H1 (cell line): Measurements from ENCODE around the gene SLC30A7. TPM values are rescaled to one million over a fixed set of nuclear protein-coding genes. Genes with fewer than 3 reads are reported as not detected.
"Not testable (repeated sequence)": the region's sequence is repeated elsewhere in the genome, so short reads cannot be mapped to it uniquely, and the experiment has no call there.

ENCODE experiments used
- CTCF ChIA-PET: fragments of 300-600 bp; sonication (Branson Sonifier 250); formaldehyde crosslinking; loops from one replicate; lab custom pipeline; 2021; ENCODE audit not compliant: partially characterized antibody; lab: Charles Lee
- POLR2A ChIA-PET: fragments of 300-600 bp; sonication (Branson Sonifier 250); formaldehyde crosslinking; loops from one replicate; lab custom pipeline; 2021; ENCODE audit warnings: inconsistent platforms; ENCODE audit not compliant: partially characterized antibody; lab: Charles Lee
- DNase-seq, 2 experiments: peaks; one replicate each; pipeline versions ENCODE4 v3.0.0 to v3.0.0-alpha.2; 2010 to 2022; ENCODE audit warnings: low spot score in 2 of 2, low read depth in 1 of 2, mixed read lengths in 1 of 2
- FAIRE-seq: peaks from 2 replicates; lab custom pipeline; 2011; peaks lifted over from hg19 to GRCh38; lab: Jason Lieb, UNC
- H2AFZ ChIP-seq: 2 replicates; pipeline ENCODE4 v1.8.1; 2012; ENCODE audit warnings: low read length, inconsistent platforms
- H2AK5ac ChIP-seq: 2 replicates; pipeline ENCODE4 v1.6.1; 2013; ENCODE audit warnings: low read depth, low read length
- H2BK120ac ChIP-seq: replicated peaks from 2 replicates; pipeline ENCODE3; 2013; ENCODE audit warnings: low read depth, low read length, inconsistent platforms
- H2BK12ac ChIP-seq: 2 replicates; pipeline ENCODE4 v1.6.1; 2013; ENCODE audit warnings: low read depth, low read length
- H2BK15ac ChIP-seq: 2 replicates; pipeline ENCODE4 v1.6.1; 2013; ENCODE audit warnings: low read length
- H2BK20ac ChIP-seq: 2 replicates; pipeline ENCODE4 v1.6.1; 2013; ENCODE audit warnings: low read length
- H2BK5ac ChIP-seq: 2 replicates; pipeline ENCODE4 v1.6.1; 2013; ENCODE audit warnings: low read depth, low read length
- H3K14ac ChIP-seq: 2 replicates; pipeline ENCODE4 v1.6.1; 2013; ENCODE audit warnings: inconsistent platforms; ENCODE audit not compliant: insufficient read length
- H3K18ac ChIP-seq: 2 replicates; pipeline ENCODE4 v1.6.1; 2013; ENCODE audit warnings: low read length; ENCODE audit errors: extremely low read depth
- H3K23ac ChIP-seq: 2 replicates; pipeline ENCODE4 v1.6.1; 2013; ENCODE audit warnings: inconsistent platforms; ENCODE audit not compliant: insufficient read length
- H3K23me2 ChIP-seq: 2 replicates; pipeline ENCODE4 v1.6.1; 2013; ENCODE audit warnings: low read depth, low read length
- H3K27ac ChIP-seq: 2 replicates; pipeline ENCODE4 v1.6.1; 2011; ENCODE audit warnings: low read depth, low read length, inconsistent platforms
- H3K27me3 ChIP-seq, 4 experiments: replicated peaks in 1 of 4; 1 replicate in 1 of 4; 2 replicates in 3 of 4; pipeline versions ENCODE4 v1.6.1 to v1.8.1; 2011 to 2013; ENCODE audit warnings: low read length in 3 of 4, mild to moderate bottlenecking in 3 of 4, inconsistent platforms in 2 of 4, mixed read lengths in 2 of 4, moderate library complexity in 1 of 4; ENCODE audit not compliant: control insufficient read depth in 3 of 4, insufficient read depth in 3 of 4; ENCODE audit errors: extremely low read depth in 1 of 4
- H3K36me3 ChIP-seq, 4 experiments: 2 replicates each; pipeline versions ENCODE4 v1.6.1 to v1.8.1; 2011 to 2013; ENCODE audit warnings: mild to moderate bottlenecking in 4 of 4, low read length in 3 of 4, moderate library complexity in 2 of 4, control low read depth in 1 of 4, inconsistent platforms in 1 of 4; ENCODE audit not compliant: insufficient read depth in 4 of 4, control insufficient read depth in 2 of 4
- H3K4ac ChIP-seq: replicated peaks from 2 replicates; pipeline ENCODE3; 2013; ENCODE audit warnings: low read length, low read depth, mixed read lengths, inconsistent platforms; ENCODE audit not compliant: insufficient read length
- H3K4me1 ChIP-seq, 4 experiments: replicated peaks in 1 of 4; 1 replicate in 1 of 4; 2 replicates in 3 of 4; pipeline versions ENCODE4 v1.6.1 to v1.8.1; 2011 to 2013; ENCODE audit warnings: low read length in 3 of 4, inconsistent platforms in 2 of 4, mixed read lengths in 1 of 4; ENCODE audit not compliant: insufficient read depth in 4 of 4, control insufficient read depth in 3 of 4
- H3K4me2 ChIP-seq, 2 experiments: 2 replicates each; pipeline versions ENCODE4 v1.6.1 to v1.8.1; 2011 to 2013; ENCODE audit warnings: low read depth in 2 of 2, low read length in 2 of 2, control low read depth in 1 of 2, inconsistent platforms in 1 of 2, mild to moderate bottlenecking in 1 of 2; ENCODE audit not compliant: insufficient read depth in 1 of 2
- H3K4me3 ChIP-seq, 4 experiments: fragments of 200-600, 300-600 bp in 1 of 4; sonication (generic), shearing (Covaris generic), sonication (Bioruptor Twin) in 1 of 4; 2 replicates each; pipeline versions ENCODE4 v1.5.1 to v1.8.1; 2011 to 2016; ENCODE audit warnings: low read length in 4 of 4, low read depth in 3 of 4, control low read depth in 2 of 4, inconsistent platforms in 2 of 4, mild to moderate bottlenecking in 2 of 4, mixed read lengths in 1 of 4, moderate library complexity in 1 of 4; ENCODE audit not compliant: insufficient read depth in 2 of 4; ENCODE audit errors: extremely low read depth in 1 of 4
- H3K56ac ChIP-seq: replicated peaks from 2 replicates; pipeline ENCODE3; 2013; ENCODE audit warnings: low read depth, mild to moderate bottlenecking, mixed read lengths, low read length, inconsistent platforms; ENCODE audit not compliant: insufficient read length
- H3K79me1 ChIP-seq: 2 replicates; pipeline ENCODE4 v1.6.1; 2013; ENCODE audit warnings: low read depth, low read length, control low read depth
- H3K79me2 ChIP-seq, 2 experiments: 2 replicates each; pipeline versions ENCODE4 v1.6.1 to v1.8.1; 2012 to 2013; ENCODE audit warnings: low read length in 2 of 2, mild to moderate bottlenecking in 2 of 2, inconsistent platforms in 1 of 2; ENCODE audit not compliant: insufficient read depth in 2 of 2, control insufficient read depth in 1 of 2
- H3K9ac ChIP-seq, 4 experiments: replicated peaks in 1 of 4; 1 replicate in 1 of 4; 2 replicates in 3 of 4; pipeline versions ENCODE4 v1.6.1 to v1.8.1; 2011 to 2013; ENCODE audit warnings: low read depth in 3 of 4, low read length in 3 of 4, control low read depth in 2 of 4, mild to moderate bottlenecking in 2 of 4, moderate library complexity in 2 of 4, inconsistent platforms in 1 of 4; ENCODE audit errors: extremely low read depth in 1 of 4
- H3K9me3 ChIP-seq, 2 experiments: 2 replicates each; pipeline versions ENCODE4 v1.6.1 to v1.8.1; 2012 to 2013; ENCODE audit warnings: mild to moderate bottlenecking in 2 of 2, moderate library complexity in 2 of 2, control low read depth in 1 of 2, inconsistent platforms in 1 of 2, low read depth in 1 of 2, low read length in 1 of 2, mixed read lengths in 1 of 2; ENCODE audit not compliant: insufficient read depth in 2 of 2
- H4K20me1 ChIP-seq, 2 experiments: replicated peaks in 1 of 2; 2 replicates each; pipeline versions ENCODE3 to v1.8.1; 2011 to 2013; ENCODE audit warnings: inconsistent platforms in 2 of 2, low read length in 2 of 2, mild to moderate bottlenecking in 1 of 2; ENCODE audit not compliant: insufficient read depth in 2 of 2, control insufficient read depth in 1 of 2
- H4K5ac ChIP-seq: 2 replicates; pipeline ENCODE4 v1.6.1; 2013; ENCODE audit warnings: low read length, low read depth, mixed read lengths, inconsistent platforms; ENCODE audit not compliant: insufficient read length
- H4K8ac ChIP-seq: 2 replicates; pipeline ENCODE4 v1.8.0; 2013; ENCODE audit warnings: mild to moderate bottlenecking, moderate library complexity, low read length, inconsistent platforms; ENCODE audit not compliant: insufficient read depth; ENCODE audit errors: extremely low read depth
- H4K91ac ChIP-seq: replicated peaks from 2 replicates; pipeline ENCODE3; 2013; ENCODE audit warnings: low read length, mixed read lengths, inconsistent platforms; ENCODE audit not compliant: insufficient read length
- WGBS, 2 experiments: shearing (Covaris generic) in 1 of 2; methylation state at CpG; one replicate each; pipeline versions ENCODE4 v1.1.6 to v1.1.7; 2013 to 2015; ENCODE audit warnings: low lambda C conversion rate in 2 of 2, mixed read lengths in 2 of 2, inconsistent platforms in 1 of 2, low coverage in 1 of 2, missing lambda C conversion rate in 1 of 2; ENCODE audit not compliant: insufficient replicate concordance in 2 of 2, insufficient coverage in 1 of 2, insufficient read length in 1 of 2; ENCODE audit errors: extremely low coverage in 1 of 2, missing lambda C conversion rate in 1 of 2; 5-methylcytosine and 5-hydroxymethylcytosine counted together
- polyA plus RNA-seq, 7 experiments: library from polyadenylated mRNA; depleted of rRNA in 3 of 7; stranded (reverse) in 5 of 7; unstranded in 2 of 7; fragments of >200 nt in 5 of 7; fragments of 200-250 nt in 2 of 7; gene quantifications; 1 replicate in 5 of 7; 2 replicates in 1 of 7; 4 replicates in 1 of 7; pipeline versions ENCODE4 v1.2.1 to v1.2.3, GENCODE V29; 2011 to 2013; ENCODE audit warnings: missing spikeins in 2 of 7, mixed read lengths in 2 of 7
- total RNA-seq: library from RNA; stranded (reverse); fragmentation: NEBNext Ultra II Directional; extraction: Animal tissue kit (Norgen Biotek cat#: 25700); gene quantifications from 2 replicates; pipeline ENCODE4 v1.2.1, GENCODE V29; 2021

Gene SLC30A7
- total and polyA plus RNA-seq, 2 of the 8 experiments (the other 6 are each of a cell fraction or from before 2014, with no cell fraction given), result 5.5 to 22.1 TPM

DNA sequence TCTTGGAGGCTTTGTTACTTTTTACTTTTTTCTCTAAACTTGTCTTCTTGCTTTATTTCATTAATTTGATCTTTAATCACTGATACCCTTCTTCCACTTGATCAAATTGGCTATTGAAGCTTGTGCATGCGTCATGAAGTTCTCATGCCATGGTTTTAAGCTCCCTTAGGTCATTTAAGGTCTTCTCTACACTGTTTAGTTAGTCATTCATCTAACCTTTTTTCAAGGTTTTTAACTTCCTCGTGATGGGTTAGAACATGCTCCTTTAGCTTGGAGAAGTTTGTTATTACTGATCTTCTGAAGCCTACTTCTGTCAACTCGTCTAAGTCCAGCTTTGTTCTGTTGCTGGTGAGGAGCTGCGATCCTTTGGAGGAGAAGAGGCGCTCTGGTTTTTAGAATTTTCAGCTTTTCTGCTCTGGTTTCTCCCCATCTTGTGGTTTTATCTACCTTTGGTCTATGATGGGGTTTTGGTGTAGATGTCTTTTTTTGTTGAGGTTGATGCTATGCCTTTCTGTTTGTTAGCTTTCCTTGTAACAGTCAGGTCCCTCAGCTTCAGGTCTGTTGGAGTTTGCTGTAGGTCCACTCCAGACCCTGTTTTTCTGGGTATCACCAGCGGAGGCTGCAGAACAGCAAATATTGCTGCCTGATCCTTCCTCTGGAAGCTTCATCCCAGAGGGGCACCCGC is 53.0 kb downstream of the SLC30A7 start:
- not testable (repeated sequence) for H3K14ac ChIP-seq, H3K56ac ChIP-seq, H3K9ac ChIP-seq, H4K91ac ChIP-seq, FAIRE-seq, H3K18ac ChIP-seq, H3K4ac ChIP-seq, H2BK20ac ChIP-seq, H3K79me2 ChIP-seq, DNase-seq, H3K27ac ChIP-seq, H3K79me1 ChIP-seq, H3K36me3 ChIP-seq, H4K8ac ChIP-seq, H2BK15ac ChIP-seq, H3K27me3 ChIP-seq, H2AFZ ChIP-seq, H3K23ac ChIP-seq, H4K20me1 ChIP-seq, H4K5ac ChIP-seq, H3K9me3 ChIP-seq, H2AK5ac ChIP-seq, H3K23me2 ChIP-seq, H2BK120ac ChIP-seq
- WGBS, 2 experiments, result 82% methylated on average over 7 of the region's 7 CpGs; no CpG with 5 or more reads in 1 of the 2 experiments
- ChIA-PET CTCF (interaction anchor here (0.6 to 1.5 kb wide), 4 partner anchors 8 to 336 kb away, joined by 3 to 6 read pairs (median 4); no protein-coding TSS in a partner anchor), POLR2A (interaction anchor here (0.6 to 1.0 kb wide), 3 partner anchors 9 to 53 kb away, joined by 3 read pairs; partner anchors contain the start of gene SLC30A7)
- Histone ChIP-seq H2BK12ac (0 out of 2 replicates have a peak overlapping the region, but pooled peaks have one; percentile 50), H3K4me3 (0 out of 8 replicates have a peak overlapping the region, but pooled peaks of 1 of the 4 experiments have one; percentile 15), H3K4me1 (peaks cover 9 to 29% (median 19%) of the 10 kb centered on the region in 4 experiments), H3K4me2 (peak overlapping the region; percentile 51 to 58; a peak in 3 of 4 replicates), H2BK5ac (peak overlapping the region; percentile 95)
